ENCODE results near the gene PRDM13.

DNA sequence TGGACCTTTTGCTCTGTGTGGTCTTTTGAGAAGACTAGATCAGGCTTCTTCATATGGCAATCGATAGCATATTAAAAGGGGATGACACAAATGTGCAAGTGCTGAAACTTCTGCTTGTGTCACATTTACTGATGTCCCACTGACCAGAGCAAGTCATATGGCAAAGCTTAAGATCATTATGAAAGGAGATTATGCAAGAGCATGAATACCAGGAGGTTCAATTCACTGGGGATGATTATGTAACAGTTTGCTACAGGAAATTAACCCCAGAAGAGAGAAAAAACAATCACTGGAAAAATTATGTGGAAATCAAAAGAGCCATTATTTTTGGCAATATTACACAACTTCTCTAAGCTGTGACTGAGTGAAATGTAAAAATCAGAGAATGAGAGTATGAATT lies 13.7 kb upstream of the PRDM13 start:
- TF ChIP-seq CTCF (IDR thresholded peaks at IDR 0.05 in 2 of 3, conservative IDR thresholded peaks at IDR 0.05 in 1 of 3; ENCODE audit: borderline replicate concordance in 1 of 3, insufficient read depth in 1 of 3, low read depth in 2 of 3, low read length in 2 of 3) (no peak), EZH2 (IDR thresholded peaks at IDR 0.05) (no peak), POLR2A (IDR thresholded peaks at IDR 0.05; ENCODE audit: borderline replicate concordance, extremely low read depth, insufficient read depth, insufficient read length) (no peak), RAD21 (IDR thresholded peaks at IDR 0.05; ENCODE audit: low read depth) (no peak), YY1 (IDR thresholded peaks at IDR 0.05; ENCODE audit: extremely low read depth, insufficient replicate concordance, low read depth, low read length) (no peak), EZH2phosphoT487 (IDR thresholded peaks at IDR 0.05; ENCODE audit: borderline replicate concordance) (no peak), JUND (IDR thresholded peaks at IDR 0.05) (no peak), SP1 (IDR thresholded peaks at IDR 0.05; ENCODE audit: low read depth) (no peak), SIN3A (IDR thresholded peaks at IDR 0.05; ENCODE audit: low read depth) (no peak), CEBPB (IDR thresholded peaks at IDR 0.05; ENCODE audit: low read depth) (no peak)
